HepG2 (cell line): ENCODE measurements around the gene MUC22. TPM values are rescaled to one million over a fixed set of nuclear protein-coding genes. Genes with fewer than 3 reads are reported as not detected.

Experiments used
- ATAC-seq: fragments of 200-7000 bp; cut with Tn5 transposase; 3 replicates; pipeline ENCODE4 v1.9.1; 2020; ENCODE audit warnings: mild to moderate bottlenecking, moderate library complexity
- BruUV-seq: library from RNA; stranded (reverse); fragments of 400-500 nt; replicated peaks from 2 replicates; lab custom pipeline; 2021; lab: Mats Ljungman, UMichigan
- CTCF ChIA-PET: fragments of 300-600 bp; formaldehyde crosslinking; extraction: SDS; loops from one replicate; lab custom pipeline; 2021; ENCODE audit warnings: low total read pairs, inconsistent platforms, low intra/inter-chr PET ratio; lab: Yijun Ruan, JAX
- POLR2A ChIA-PET: fragments of 350-600 bp; sonication (Branson Sonifier 250); formaldehyde crosslinking; loops from one replicate; lab custom pipeline; 2020; ENCODE audit warnings: antibody characterized with exemption, inconsistent platforms; lab: Yijun Ruan, JAX
- DNase-seq: peaks from one replicate; pipeline ENCODE4 v3.0.0-alpha.2; 2015; ENCODE audit warnings: low spot score
- FAIRE-seq: peaks from 3 replicates; lab custom pipeline; 2011; peaks lifted over from hg19 to GRCh38; lab: Jason Lieb, UNC
- H2AFZ ChIP-seq: one replicate; pipeline ENCODE4 v1.6.1; 2011; ENCODE audit warnings: low read length, inconsistent platforms
- H3K27ac ChIP-seq: fragments of 300-600 bp; 3 replicates; pipeline ENCODE4 v1.8.0; 2011; ENCODE audit warnings: mixed run types, mild to moderate bottlenecking, mixed read lengths, low read length, inconsistent platforms; ENCODE audit not compliant: insufficient read depth; ENCODE audit errors: extremely low read length
- H3K27me3 ChIP-seq, 2 experiments: fragments of 200-600 bp in 1 of 2; 2 replicates in 1 of 2; 3 replicates in 1 of 2; pipeline versions ENCODE4 v1.6.0 to v1.8.0; 2011; ENCODE audit warnings: low read length in 2 of 2, mild to moderate bottlenecking in 2 of 2, moderate library complexity in 2 of 2, inconsistent platforms in 1 of 2; ENCODE audit not compliant: insufficient read depth in 2 of 2, control insufficient read depth in 1 of 2
- H3K36me3 ChIP-seq, 2 experiments: fragments of 200-600 bp in 1 of 2; replicated peaks in 1 of 2; 2 replicates in 1 of 2; 3 replicates in 1 of 2; pipeline versions ENCODE4 v1.5.1 to v1.8.0; 2011; ENCODE audit warnings: low read length in 2 of 2, inconsistent platforms in 1 of 2; ENCODE audit not compliant: insufficient read depth in 2 of 2, control insufficient read depth in 1 of 2
- H3K4me1 ChIP-seq: 2 replicates; pipeline ENCODE4 v1.5.1; 2012; ENCODE audit warnings: low read length, inconsistent platforms; ENCODE audit not compliant: insufficient read depth
- H3K4me2 ChIP-seq: 2 replicates; pipeline ENCODE4 v1.6.0; 2011; ENCODE audit warnings: low read depth, low read length, inconsistent platforms
- H3K4me3 ChIP-seq, 3 experiments: fragments of 200-600 bp in 1 of 3; sonication (generic), shearing (Covaris generic) in 1 of 3; replicated peaks in 1 of 3; 2 replicates each; pipeline ENCODE4 v1.5.1; 2011 to 2016; ENCODE audit warnings: low read length in 3 of 3, inconsistent platforms in 2 of 3, low read depth in 2 of 3, mild to moderate bottlenecking in 2 of 3, control low read depth in 1 of 3, mixed read lengths in 1 of 3; ENCODE audit not compliant: insufficient read depth in 1 of 3
- H3K79me2 ChIP-seq: one replicate; pipeline ENCODE4 v1.6.1; 2011; ENCODE audit warnings: low read length, inconsistent platforms; ENCODE audit not compliant: insufficient read depth
- H3K9ac ChIP-seq: 2 replicates; pipeline ENCODE4 v1.6.0; 2011; ENCODE audit warnings: mild to moderate bottlenecking, low read depth, low read length, inconsistent platforms; ENCODE audit not compliant: insufficient read depth
- H3K9me3 ChIP-seq: 2 replicates; pipeline ENCODE4 v1.5.1; 2012; ENCODE audit warnings: mild to moderate bottlenecking, low read length
- H4K20me1 ChIP-seq: 2 replicates; pipeline ENCODE4 v1.6.0; 2011; ENCODE audit warnings: inconsistent platforms, mild to moderate bottlenecking, low read length, moderate library complexity; ENCODE audit not compliant: insufficient read depth
- BRCA1 ChIP-seq: sonication (generic); formaldehyde crosslinking; IDR thresholded peaks from 2 replicates; pipeline ENCODE4 v1.4.0; 2020; ENCODE audit warnings: missing genetic modification reagents
- CTCF ChIP-seq: sonication (generic); formaldehyde crosslinking; IDR thresholded peaks from 2 replicates; pipeline ENCODE4 v1.5.0; 2020; ENCODE audit warnings: mild to moderate bottlenecking, missing genetic modification reagents, moderate library complexity
- IRF9 ChIP-seq: sonication (generic); formaldehyde crosslinking; IDR thresholded peaks from 2 replicates; pipeline ENCODE4 v1.8.0; 2022; ENCODE audit warnings: missing genetic modification reagents, mild to moderate bottlenecking, borderline replicate concordance
- SMC3 ChIP-seq: IDR thresholded peaks from 2 replicates; pipeline ENCODE4 v1.6.1; 2011; ENCODE audit warnings: low read length, improper control_type of control experiment
- TEAD3 ChIP-seq: optimal IDR thresholded peaks from 2 replicates; pipeline ENCODE3; 2016; ENCODE audit warnings: borderline replicate concordance
- ZKSCAN8 ChIP-seq: IDR thresholded peaks from 2 replicates; pipeline ENCODE4 v1.6.1; 2016; ENCODE audit warnings: borderline replicate concordance, missing genetic modification reagents, missing compliant biosample characterization
- ZNF282 ChIP-seq: fragments of 450-650 bp; IDR thresholded peaks from 2 replicates; pipeline ENCODE4 v1.6.1; 2018; ENCODE audit not compliant: partially characterized antibody
- ZNF768 ChIP-seq: sonication (generic); formaldehyde crosslinking; IDR thresholded peaks from 2 replicates; pipeline ENCODE4 v1.4.0; 2020; ENCODE audit warnings: missing genetic modification reagents
- WGBS: methylation state at CpG from one replicate; pipeline ENCODE4 v1.1.6; 2017; ENCODE audit warnings: low lambda C conversion rate; 5-methylcytosine and 5-hydroxymethylcytosine counted together
- in situ Hi-C: cut with HindIII; loops from 2 replicates; pipeline ENCODE4 v1.10.0; 2017; ENCODE audit warnings: low pct_unique_long_range_greater_than_20kb; ENCODE audit not compliant: extremely low pct_ligation_motif_present
- intact Hi-C: fragments of 100-400 bp; cut with micrococcal nuclease; formaldehyde crosslinking; loops from one replicate; pipeline ENCODE4 v1.10.0; 2022; ENCODE audit not compliant: unreplicated experiment
- polyA plus RNA-seq, 8 experiments: library from polyadenylated mRNA; depleted of rRNA in 3 of 8; stranded (reverse) in 7 of 8; unstranded in 1 of 8; fragments of >200 nt; fragmentation: Illumina TruSeq in 4 of 8; extraction: Trizol in 4 of 8; gene quantifications; 2 replicates each; pipeline versions ENCODE4 v1.2.1 to v1.2.3, GENCODE V29; 2011 to 2016; ENCODE audit warnings: low read depth in 4 of 8, missing spikeins in 1 of 8, mixed read lengths in 1 of 8; ENCODE audit not compliant: insufficient read depth in 1 of 8
- total RNA-seq, 5 experiments: library from RNA; depleted of rRNA; stranded (reverse); fragments of >200 nt; fragmentation: Illumina TruSeq; extraction: Trizol; gene quantifications; 2 replicates each; pipeline ENCODE4 v1.2.3, GENCODE V29; 2016; ENCODE audit warnings: low read depth in 1 of 5

The MUC22 gene
- total and polyA plus RNA-seq, 2 of the 13 experiments (the other 11 are each of a cell fraction or from before 2014, with no cell fraction given): not detected

GRCh38 chr6:30981942-30982772 lies 28.1 kb upstream of the MUC22 start:
- in situ Hi-C loops: no loop called here
- POLR2A ChIA-PET: no interaction called here

More at GRCh38 chr6:30981942-30982772, 28.1 kb upstream of the MUC22 start:
- Histone ChIP-seq H3K36me3 (no peaks in the 10 kb centered on the region), H3K27ac (no peak overlapping the region), H4K20me1 (no peaks in the 10 kb centered on the region), H3K4me1 (peaks cover 7% of the 10 kb centered on the region; the same call in 1 of the 2 replicates), H3K9ac (no peak overlapping the region), H3K9me3 (no peaks in the 10 kb centered on the region)
- WGBS: 8% methylated on average over 13 of the region's 13 CpGs
- ATAC-seq: peak; percentile 98
- peak; percentile 37 for DNase-seq
- FAIRE-seq: peak; percentile 83
- intact Hi-C loops: no loop called here
- TF ChIP-seq ZNF768: peak; percentile 60
- TF ChIP-seq TEAD3: peak; percentile 25
- no peak for TF ChIP-seq BRCA1 (CRISPR knock-in tag)
- no peak for TF ChIP-seq ZNF282
- peak; percentile 24; the same call in 1 of the 2 replicates for TF ChIP-seq CTCF (CRISPR knock-in tag)
- no peak for TF ChIP-seq ZKSCAN8 (CRISPR knock-in tag)
- no peak for TF ChIP-seq IRF9
- peak; percentile 5; the same call in 1 of the 2 replicates for TF ChIP-seq SMC3
- TF ChIP-seq, all 625 proteins: peak for 4
- H3K4me3 ChIP-seq: no peak overlapping the region
- 0 out of 5 replicates have a peak, but pooled peaks cover 0 to 9% of the 10 kb centered on the region in 2 experiments for H3K27me3 ChIP-seq
- H3K4me2 ChIP-seq: peak overlapping the region; percentile 29
- no peaks in the 10 kb centered on the region for H3K79me2 ChIP-seq
- H2AFZ ChIP-seq: no peak overlapping the region
- BruUV-seq: no TSS peak
- CTCF ChIA-PET: no interaction called here
